ENCODE data around the gene CISTR. TPM values are rescaled to one million over a fixed set of nuclear protein-coding genes. Genes with fewer than 3 reads are reported as not detected.
A peak's percentile ranks its signal among the peaks of the same experiment; 100 is the strongest.

The CISTR gene
- total RNA-seq, 1 donor from 2014 or later = not detected

GRCh38 chr12:53750812-53751335, 905 bp downstream of the CISTR start:
- Histone ChIP-seq H3K4me1 (ENCODE audit: insufficient read depth, low read length) (peaks cover 14% of the 10 kb centered on the region), H3K9me3 (ENCODE audit: insufficient read depth, low read depth, low read length) (no peaks in the 10 kb centered on the region), H3K79me2 (ENCODE audit: insufficient read depth, low read length) (no peaks in the 10 kb centered on the region), H4K20me1 (ENCODE audit: insufficient read depth, low read length) (peaks cover 16% of the 10 kb centered on the region), H3K4me3 (ENCODE audit: insufficient read depth, low read depth, low read length) (peak overlapping the region; percentile 22), H3K9ac (ENCODE audit: low read length) (no peak overlapping the region), H3K4me2 (ENCODE audit: low read length) (peak overlapping the region; percentile 81), H2AFZ (ENCODE audit: low read depth, low read length) (no peak overlapping the region), H3K36me3 (ENCODE audit: insufficient read depth, low read length) (no peaks in the 10 kb centered on the region), H3K27me3 (ENCODE audit: insufficient read depth, low read length) (peaks cover 88% of the 10 kb centered on the region), H3K27ac (ENCODE audit: low read depth, low read length) (no peak overlapping the region)
- peaks cover 2% of the 10 kb centered on the region for H3K4me1 Mint-ChIP-seq (ENCODE audit: low read depth, unreplicated experiment)
- H3K27me3 Mint-ChIP-seq (ENCODE audit: low read depth, unreplicated experiment) = peaks cover 8% of the 10 kb centered on the region
- H3K36me3 Mint-ChIP-seq (ENCODE audit: low read depth, unreplicated experiment) = no peaks in the 10 kb centered on the region
- peak overlapping the region; percentile 75 for H3K4me3 Mint-ChIP-seq (ENCODE audit: unreplicated experiment)
- no peaks in the 10 kb centered on the region for H3K9me3 Mint-ChIP-seq (ENCODE audit: unreplicated experiment)
- FAIRE-seq (no peak), DNase-seq (ENCODE audit: low read depth) (peak; percentile 16)
- no peak overlapping the region for H3K27ac Mint-ChIP-seq (ENCODE audit: unreplicated experiment)
- no peak for TF ChIP-seq EZH2 (IDR thresholded peaks at IDR 0.05; ENCODE audit: insufficient read depth, low read length)
- TF ChIP-seq, protein P1, sequence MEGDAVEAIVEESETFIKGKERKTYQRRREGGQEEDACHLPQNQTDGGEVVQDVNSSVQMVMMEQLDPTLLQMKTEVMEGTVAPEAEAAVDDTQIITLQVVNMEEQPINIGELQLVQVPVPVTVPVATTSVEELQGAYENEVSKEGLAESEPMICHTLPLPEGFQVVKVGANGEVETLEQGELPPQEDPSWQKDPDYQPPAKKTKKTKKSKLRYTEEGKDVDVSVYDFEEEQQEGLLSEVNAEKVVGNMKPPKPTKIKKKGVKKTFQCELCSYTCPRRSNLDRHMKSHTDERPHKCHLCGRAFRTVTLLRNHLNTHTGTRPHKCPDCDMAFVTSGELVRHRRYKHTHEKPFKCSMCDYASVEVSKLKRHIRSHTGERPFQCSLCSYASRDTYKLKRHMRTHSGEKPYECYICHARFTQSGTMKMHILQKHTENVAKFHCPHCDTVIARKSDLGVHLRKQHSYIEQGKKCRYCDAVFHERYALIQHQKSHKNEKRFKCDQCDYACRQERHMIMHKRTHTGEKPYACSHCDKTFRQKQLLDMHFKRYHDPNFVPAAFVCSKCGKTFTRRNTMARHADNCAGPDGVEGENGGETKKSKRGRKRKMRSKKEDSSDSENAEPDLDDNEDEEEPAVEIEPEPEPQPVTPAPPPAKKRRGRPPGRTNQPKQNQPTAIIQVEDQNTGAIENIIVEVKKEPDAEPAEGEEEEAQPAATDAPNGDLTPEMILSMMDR (IDR thresholded peaks at IDR 0.05; ENCODE audit: insufficient read depth, low read depth, low read length) = no peak

GRCh38 chr12:53749986-53750811, 1.6 kb downstream of the CISTR start:
- H3K9me3 Mint-ChIP-seq (ENCODE audit: unreplicated experiment) = no peaks in the 10 kb centered on the region
- Histone ChIP-seq H2AFZ (ENCODE audit: low read depth, low read length) (no peak overlapping the region), H3K4me3 (ENCODE audit: insufficient read depth, low read depth, low read length) (no peak overlapping the region), H4K20me1 (ENCODE audit: insufficient read depth, low read length) (peaks cover 16% of the 10 kb centered on the region), H3K36me3 (ENCODE audit: insufficient read depth, low read length) (no peaks in the 10 kb centered on the region), H3K9me3 (ENCODE audit: insufficient read depth, low read depth, low read length) (no peaks in the 10 kb centered on the region), H3K27ac (ENCODE audit: low read depth, low read length) (no peak overlapping the region), H3K4me2 (ENCODE audit: low read length) (peak overlapping the region; percentile 81), H3K4me1 (ENCODE audit: insufficient read depth, low read length) (peaks cover 14% of the 10 kb centered on the region), H3K79me2 (ENCODE audit: insufficient read depth, low read length) (no peaks in the 10 kb centered on the region), H3K9ac (ENCODE audit: low read length) (no peak overlapping the region), H3K27me3 (ENCODE audit: insufficient read depth, low read length) (peaks cover 82% of the 10 kb centered on the region)
- FAIRE-seq = no peak
- H3K4me3 Mint-ChIP-seq (ENCODE audit: unreplicated experiment) = peak overlapping the region; percentile 75
- no peak for DNase-seq (ENCODE audit: low read depth)
- no peak overlapping the region for H3K27ac Mint-ChIP-seq (ENCODE audit: unreplicated experiment)
- H3K36me3 Mint-ChIP-seq (ENCODE audit: low read depth, unreplicated experiment) = no peaks in the 10 kb centered on the region
- peaks cover 10% of the 10 kb centered on the region for H3K27me3 Mint-ChIP-seq (ENCODE audit: low read depth, unreplicated experiment)
- TF ChIP-seq, protein P1 (IDR thresholded peaks at IDR 0.05; ENCODE audit: insufficient read depth, low read depth, low read length) = no peak
- TF ChIP-seq EZH2 (IDR thresholded peaks at IDR 0.05; ENCODE audit: insufficient read depth, low read length) = no peak
- peaks cover 2% of the 10 kb centered on the region for H3K4me1 Mint-ChIP-seq (ENCODE audit: low read depth, unreplicated experiment)

Data from astrocyte (in vitro differentiated cells and primary cell).